GM18519 (cell line): ENCODE measurements around the gene CSDE1.
A peak's percentile ranks its signal among the peaks of the same experiment; 100 is the strongest.
"Not testable (repeated sequence)": the region's sequence is repeated elsewhere in the genome, so short reads cannot be mapped to it uniquely, and the experiment has no call there.

Experiments
- ATAC-seq: cut with Tn5 transposase; IDR thresholded peaks from one replicate; pipeline ENCODE4 v1.9.1; 2021; ENCODE audit warnings: mild to moderate bottlenecking, moderate library complexity; ENCODE audit not compliant: unreplicated experiment, low FRiP score

Gene CSDE1

DNA sequence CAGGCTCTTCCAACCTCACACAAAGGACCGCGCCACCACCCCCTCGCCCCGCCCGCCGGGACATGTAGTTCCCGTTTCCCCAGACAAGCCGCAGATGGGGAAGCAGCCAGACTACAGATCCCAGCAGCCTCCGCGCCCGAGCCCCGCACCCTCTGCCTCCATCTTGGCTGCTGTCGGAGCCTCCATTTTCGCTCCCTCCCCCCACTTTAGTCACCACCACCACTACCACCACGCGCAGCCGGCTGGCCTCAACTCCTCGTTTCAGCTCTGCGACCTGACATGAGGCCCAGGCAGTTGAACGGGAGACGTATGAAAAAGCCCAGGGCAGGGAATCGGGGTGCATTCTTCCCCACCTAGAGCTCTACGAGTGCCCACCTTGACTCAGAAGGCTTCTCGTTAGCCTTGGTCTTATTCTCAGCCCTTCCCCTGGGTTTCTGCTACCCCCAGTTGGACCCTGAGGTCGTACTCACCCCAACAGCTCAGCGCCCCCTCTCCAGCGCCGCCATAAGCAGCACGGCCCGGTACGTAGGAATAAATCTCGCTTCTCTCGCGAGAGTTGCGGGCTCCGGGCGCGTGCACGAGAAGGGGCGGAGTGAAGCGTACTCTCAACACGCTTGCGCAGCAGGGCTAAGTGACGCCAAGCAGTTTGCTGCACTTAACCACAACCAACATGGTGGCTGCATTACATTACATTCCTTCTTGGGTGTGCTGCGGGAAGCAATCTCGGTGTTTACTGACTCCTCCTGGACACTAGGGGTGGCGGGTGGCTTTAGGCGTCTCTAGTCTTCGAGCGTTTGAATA is at the start of gene CSDE1:
CSDE1 (minus strand) TSS at position 530 of the 801 bp plus-strand sequence. CDS start 18,094 bp downstream, outside the sequence.
- peak; percentile 60 for ATAC-seq

- ATAC-seq = not testable (repeated sequence)
These were observed 46.7 kb upstream of the CSDE1 start for GRCh38 chr1:114804449-114804848.

DNA sequence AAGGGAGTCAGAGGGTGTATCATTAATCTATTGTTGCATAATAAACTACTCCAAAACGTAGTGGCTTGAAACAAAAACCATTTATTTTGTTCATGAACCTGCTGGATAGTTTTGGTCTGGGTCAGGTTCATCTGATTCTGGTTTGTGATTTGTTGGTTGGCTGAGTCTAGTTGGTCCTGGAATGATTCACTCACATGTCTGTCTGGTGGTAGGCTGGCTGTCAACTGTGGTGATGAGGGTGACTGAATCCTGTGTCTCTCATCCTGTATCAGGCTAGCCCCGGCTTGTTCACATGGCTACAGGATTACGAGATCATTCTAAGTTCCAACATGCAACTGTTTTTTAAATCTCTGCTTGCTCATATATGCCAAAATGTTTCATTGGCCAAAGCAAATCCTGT is 45.2 kb upstream of the CSDE1 start:
- ATAC-seq = peak; percentile 49

DNA sequence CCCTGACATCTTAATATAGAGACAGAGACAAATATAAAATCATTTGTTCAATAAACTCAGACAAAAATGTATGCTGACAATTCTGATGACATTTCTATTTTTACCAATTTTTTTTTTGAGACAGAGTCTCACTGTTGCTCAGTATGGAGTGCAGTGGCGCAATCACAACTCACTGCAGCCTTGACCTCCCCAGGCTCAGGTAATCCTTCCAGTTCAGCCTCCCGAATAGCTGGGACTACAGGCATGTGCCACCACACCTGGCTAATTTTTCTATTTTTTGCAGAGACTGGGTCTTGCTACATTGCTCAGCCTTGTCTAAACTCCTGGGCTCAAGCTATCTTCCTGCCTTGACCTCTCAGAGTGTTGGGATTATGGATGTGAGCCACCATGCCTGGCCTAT is 36.3 kb upstream of the CSDE1 start:
- ATAC-seq = no peak

DNA sequence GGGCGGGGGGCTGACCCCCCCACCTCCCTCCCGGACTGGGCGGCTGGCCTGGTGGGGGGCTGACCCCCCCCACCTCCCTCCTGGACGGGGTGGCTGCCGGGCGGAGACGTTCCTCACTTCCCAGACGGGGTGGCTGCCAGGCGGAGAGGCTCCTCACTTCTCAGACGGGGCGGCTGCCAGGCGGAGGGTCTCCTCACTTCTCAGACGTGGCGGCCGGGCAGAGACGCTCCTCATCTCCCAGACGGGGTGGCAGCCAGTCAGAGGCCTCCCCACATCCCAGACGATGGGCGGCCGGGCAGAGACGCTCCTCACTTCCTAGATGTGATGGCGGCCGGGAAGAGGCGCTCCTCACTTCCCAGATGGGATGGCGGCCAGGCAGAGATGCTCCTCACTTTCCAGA is 32.8 kb upstream of the CSDE1 start:
- ATAC-seq = not testable (repeated sequence)

DNA sequence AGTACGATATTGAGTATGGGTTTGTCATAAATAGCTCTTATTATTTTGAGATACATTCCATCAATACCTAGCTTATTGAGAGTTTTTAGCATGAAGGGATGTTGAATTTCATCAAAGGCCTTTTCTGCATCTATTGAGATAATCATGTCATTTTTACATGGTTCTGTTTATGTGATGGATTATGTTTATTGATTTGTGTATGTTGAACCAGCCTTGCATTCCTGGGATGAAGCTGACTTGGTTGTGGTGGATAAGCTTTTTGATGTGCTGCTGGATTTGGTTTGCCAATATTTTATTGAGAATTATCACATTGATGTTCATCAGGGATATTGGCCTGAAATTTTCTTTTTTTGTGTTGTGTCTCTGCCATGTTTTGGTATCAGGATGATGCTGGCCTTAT is 28.7 kb upstream of the CSDE1 start:
- not testable (repeated sequence) for ATAC-seq

- ATAC-seq = no peak
These were observed 24.7 kb upstream of the CSDE1 start for GRCh38 chr1:114782476-114782875.

DNA sequence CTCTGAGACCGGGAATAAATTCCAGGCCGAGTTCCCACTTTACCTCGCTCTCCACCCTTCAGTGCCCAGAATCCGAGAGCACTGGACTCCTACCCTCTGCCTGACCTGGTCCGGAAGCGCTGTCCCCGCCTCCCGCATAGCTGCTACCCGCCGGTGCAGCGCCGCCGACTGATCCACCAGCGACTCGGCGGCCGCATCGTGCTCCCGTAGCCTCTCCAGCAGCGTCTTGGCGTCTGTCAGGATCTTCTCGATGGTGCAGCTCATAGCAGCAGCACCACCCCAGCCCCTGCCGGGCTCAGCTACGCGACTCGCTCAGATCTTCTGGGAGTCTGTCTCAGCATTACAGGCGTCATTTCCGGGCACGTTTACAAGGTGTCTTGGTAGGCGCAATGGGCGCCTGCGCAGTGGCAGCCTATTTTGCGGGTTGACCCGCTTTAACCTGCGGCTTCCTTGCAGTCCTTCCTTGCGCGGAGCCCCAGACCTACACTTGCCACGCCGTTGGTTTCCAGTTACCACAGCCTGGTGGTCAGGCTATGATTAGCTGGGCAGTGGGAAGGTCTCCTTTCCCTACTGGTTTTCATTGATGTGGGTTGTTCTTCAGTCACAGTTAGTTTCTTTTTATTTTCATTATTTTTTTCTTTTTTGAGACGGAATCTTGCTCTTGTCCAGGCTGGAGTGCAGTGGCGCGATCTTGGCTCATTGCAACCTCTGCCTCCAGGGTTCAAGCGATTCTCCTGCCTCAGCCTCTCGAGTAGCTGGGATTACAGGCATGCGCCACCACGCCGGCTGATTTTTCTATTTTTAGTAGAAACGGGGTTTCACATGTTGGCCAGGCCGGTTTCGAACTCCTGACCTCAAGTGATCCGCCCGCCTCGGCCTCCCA is 22.8 kb upstream of the CSDE1 start, which contains the start of gene SIKE1:
SIKE1 (minus strand) TSS at position 342 of the 883 bp plus-strand sequence; CDS start at position 264, 78 bp downstream.
- peak; percentile 98 for ATAC-seq

GRCh38 chr1:114779722-114780121 is 21.9 kb upstream of the CSDE1 start:
- no peak for ATAC-seq

GRCh38 chr1:114776726-114777125 is 18.9 kb upstream of the CSDE1 start:
- ATAC-seq = not testable (repeated sequence)

- ATAC-seq = no peak
These were observed 14.2 kb upstream of the CSDE1 start for GRCh38 chr1:114771992-114772391.

DNA sequence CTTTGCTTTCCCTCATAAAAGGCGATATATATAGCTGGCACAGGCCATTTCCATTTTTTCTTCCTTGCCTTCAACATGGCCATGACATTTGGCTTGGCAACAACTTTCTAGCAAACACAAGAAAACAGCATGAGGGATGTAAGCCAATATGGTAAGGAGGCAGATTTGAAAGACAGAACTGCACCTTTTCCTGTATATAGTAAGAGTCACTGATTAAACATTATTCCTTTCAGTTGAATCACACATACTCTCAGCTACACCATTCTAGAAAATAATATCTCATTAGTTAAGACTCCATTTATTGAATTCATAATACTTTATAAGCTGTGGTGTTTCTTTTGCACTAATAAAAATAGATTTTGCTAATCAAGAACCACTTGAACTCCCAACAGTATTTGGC is 13.2 kb upstream of the CSDE1 start:
- no peak for ATAC-seq

DNA sequence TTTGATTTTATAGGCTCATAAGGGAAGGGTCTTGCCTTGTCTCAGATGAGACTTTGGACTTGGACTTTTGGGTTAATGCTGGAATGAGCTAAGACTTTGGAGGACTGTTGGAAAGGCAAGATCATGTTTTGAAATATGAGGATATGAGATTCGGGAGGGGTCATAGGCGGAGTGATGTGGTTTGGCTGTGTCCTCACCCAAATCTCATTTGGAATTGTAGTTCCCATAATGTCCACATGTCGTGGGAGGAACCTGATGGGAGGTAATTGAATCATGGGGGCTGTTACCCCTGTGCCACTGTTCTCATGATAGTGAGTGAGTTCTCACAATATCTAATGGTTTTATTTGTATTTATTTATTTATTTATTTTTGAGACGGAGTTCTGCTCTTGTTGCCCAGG is 6.9 kb upstream of the CSDE1 start:
- no peak for ATAC-seq

DNA sequence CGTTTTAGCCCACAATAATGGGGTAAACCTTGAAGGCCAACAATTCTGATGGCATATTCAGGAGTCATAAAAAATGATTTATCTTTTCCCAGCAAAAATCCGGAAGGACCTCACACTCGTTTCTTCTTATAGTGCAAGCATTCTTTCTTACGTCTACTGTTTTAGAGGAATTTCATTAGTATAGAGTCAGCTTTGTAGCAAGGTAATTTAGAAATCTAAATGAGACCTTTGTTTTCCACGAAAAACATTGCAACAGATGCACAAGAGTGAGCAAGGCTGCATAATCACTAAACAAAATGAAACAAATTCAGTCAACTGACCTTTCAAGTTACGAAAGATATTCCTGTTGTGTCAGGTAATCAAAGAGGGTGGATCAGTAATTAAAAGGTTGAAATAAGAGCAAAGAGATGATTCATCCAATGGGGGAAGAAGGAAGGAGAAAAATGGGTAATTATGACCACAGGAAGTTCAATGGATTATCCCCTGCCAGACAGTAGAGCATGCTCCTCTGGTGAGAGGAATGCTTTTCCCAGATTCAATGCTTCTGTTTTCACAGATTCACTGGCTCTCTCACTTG is 560 bp upstream of the CSDE1 start:
- no peak for ATAC-seq

GRCh38 chr1:114756949-114757454 is 782 bp downstream of the CSDE1 start:
- ATAC-seq = no peak

DNA sequence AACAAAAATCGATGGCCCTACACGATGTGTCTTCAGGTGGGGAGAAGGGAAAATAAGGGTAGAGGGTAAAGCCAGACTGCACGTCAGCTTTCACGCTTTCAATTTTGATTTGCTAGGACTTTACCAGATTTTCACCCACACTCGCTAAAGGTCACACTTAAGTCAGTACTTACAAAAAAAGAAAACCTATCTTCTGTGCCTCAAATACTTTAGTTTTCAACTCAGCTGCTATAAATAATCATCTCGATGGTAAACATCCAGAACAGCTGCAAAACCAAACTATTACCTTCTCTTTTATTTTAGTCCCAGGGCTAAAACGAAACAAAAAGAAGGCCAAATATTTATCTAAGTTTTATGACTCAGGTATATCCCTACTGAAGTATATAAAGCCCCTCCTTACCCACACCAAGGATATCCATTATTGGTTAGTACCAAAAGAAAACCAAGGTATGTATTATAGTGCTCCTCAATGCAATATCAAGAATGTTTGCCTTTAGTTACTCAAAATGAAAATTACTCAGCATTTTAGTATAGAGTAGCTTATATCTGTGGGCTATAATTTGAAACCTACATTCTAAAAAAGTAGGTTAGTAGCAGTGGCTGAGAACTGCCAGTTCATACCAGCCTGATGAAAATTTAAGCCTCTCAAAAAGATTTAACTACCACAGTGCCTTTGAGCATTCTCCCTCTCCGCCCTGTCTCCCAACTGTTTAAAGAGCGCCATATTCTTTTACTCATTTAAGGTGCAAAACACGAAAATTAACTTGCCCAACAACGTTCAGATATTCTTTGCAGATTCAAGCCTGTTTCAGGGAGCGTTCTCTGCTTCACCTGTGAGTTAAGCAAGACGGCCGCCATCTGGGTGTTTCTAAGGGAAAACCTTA is 1.5 kb downstream of the CSDE1 start:
- ATAC-seq = peak; percentile 41

GRCh38 chr1:114755006-114755931 is 2.5 kb downstream of the CSDE1 start:
- ATAC-seq = no peak

DNA sequence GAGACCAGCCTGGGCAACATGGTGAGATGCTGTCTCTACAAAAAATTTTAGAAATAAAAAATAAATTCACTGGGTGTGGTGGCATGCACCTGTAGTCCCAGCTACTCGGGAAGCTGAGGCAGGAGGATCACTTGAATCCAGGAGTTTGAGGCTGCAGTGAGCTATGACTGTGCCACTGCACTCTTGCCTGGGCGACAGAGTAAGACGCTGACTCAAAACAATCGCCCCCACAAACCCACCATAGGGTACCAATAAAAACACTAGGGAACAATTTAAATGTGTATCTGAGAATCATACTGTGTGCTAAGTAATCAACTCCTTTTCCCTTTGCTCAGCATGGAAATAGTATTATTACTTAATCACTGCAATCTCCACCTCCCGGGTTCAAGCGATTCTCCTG is 4.1 kb downstream of the CSDE1 start:
- not testable (repeated sequence) for ATAC-seq

DNA sequence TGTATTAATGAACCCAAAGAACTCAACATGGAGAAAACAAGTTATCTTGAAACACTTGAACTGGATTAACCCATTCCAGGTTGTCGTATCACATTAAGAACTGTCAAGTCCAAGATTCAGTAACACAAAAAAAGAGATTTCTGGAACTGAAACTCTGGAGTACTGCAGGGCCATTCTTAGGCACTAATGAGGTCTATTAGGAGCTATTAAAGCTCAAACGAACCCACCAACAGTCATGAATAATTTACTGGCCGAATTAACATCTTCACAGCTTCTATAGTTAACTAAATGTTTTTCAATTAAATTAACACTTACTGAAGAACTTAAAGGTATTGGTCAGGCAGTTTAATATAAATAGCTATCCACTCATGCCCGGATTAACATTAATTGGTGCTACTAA is 4.6 kb downstream of the CSDE1 start:
- ATAC-seq = no peak
